ENCODE data around the gene FOXQ1. TPM values are rescaled to one million over a fixed set of nuclear protein-coding genes. Genes with fewer than 3 reads are reported as not detected.

The FOXQ1 gene
- total RNA-seq, 4 donors from 2014 or later: 1.6 TPM; not detected in 3

DNA sequence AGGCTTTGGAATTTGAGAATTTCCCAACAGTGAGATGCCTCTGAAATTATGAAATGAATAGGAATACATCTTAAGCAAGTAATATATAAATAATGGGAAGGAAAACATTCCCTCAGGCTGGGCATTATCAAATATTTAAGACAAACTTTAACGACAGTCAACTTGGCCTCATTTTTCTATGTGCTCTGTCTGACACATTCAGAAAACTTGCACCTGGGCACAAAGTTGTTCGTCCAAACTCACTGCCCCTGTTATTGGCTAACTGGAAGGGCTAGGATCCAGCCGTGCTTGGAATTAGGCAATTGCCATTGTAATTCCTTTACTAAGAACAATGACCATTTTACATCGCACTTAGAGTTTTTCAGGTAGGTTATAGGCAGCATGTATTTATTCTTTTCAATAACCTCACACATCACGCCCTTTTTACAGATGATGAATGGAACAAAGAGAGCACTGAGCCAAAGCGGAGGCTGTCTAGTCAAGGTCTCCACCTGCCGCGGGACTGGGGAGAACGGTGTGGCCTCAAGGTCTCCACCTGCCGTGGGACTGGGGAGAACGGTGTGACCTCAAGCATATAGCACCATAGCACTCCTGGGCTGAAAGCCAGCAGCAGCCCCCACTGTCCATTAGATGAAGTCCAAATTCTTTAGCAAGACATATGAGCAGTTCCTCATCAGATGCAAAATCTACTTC is 40.7 kb upstream of the FOXQ1 start:
- in situ Hi-C loops (cut with MboI; ENCODE audit: low pct_ligation_motif_present in 1 of 4, low pct_unique_long_range_greater_than_20kb in 1 of 4, low sequenced_read_pairs in 3 of 4): no loop called here
- WGBS, 2 donors (ENCODE audit: low coverage in 1 of 2): 89 to 91% methylated on average over 7 to 11 of the region's 11 CpGs
- no peaks in the 10 kb centered on the region for H3K9me3 ChIP-seq

GRCh38 chr6:1278061-1278720 is 33.7 kb upstream of the FOXQ1 start:
- H3K36me3 ChIP-seq: no peaks in the 10 kb centered on the region
- no peaks in the 10 kb centered on the region for H3K4me1 ChIP-seq
- H3K27ac ChIP-seq: no peak overlapping the region
- no peak for DNase-seq
- in situ Hi-C loops (cut with MboI; ENCODE audit: low pct_ligation_motif_present in 1 of 4, low pct_unique_long_range_greater_than_20kb in 1 of 4, low sequenced_read_pairs in 3 of 4): no loop called here
- TF ChIP-seq POLR2AphosphoS5 (IDR thresholded peaks at IDR 0.05) (no peak), CTCF (IDR thresholded peaks at IDR 0.05) (no peak), EP300 (IDR thresholded peaks at IDR 0.05; ENCODE audit: low read depth) (no peak), POLR2A (IDR thresholded peaks at IDR 0.05) (no peak)
- intact Hi-C loops (cut with DNase I; ENCODE audit: low total_unique reads): no loop called here
- 71 to 87% methylated on average over 5 of the region's 5 CpGs for WGBS, 2 donors (ENCODE audit: low coverage in 1 of 2)
- no peak overlapping the region for H3K4me3 ChIP-seq
- H3K27me3 ChIP-seq: peaks cover 4% of the 10 kb centered on the region
- H3K9me3 ChIP-seq: no peaks in the 10 kb centered on the region

More for the DNA sequence above, 40.7 kb upstream of the FOXQ1 start:
- Histone ChIP-seq H3K27me3 (no peaks in the 10 kb centered on the region), H3K36me3 (no peaks in the 10 kb centered on the region), H3K4me3 (no peak overlapping the region), H3K4me1 (no peaks in the 10 kb centered on the region), H3K27ac (no peak overlapping the region)
- intact Hi-C loops (cut with DNase I; ENCODE audit: low total_unique reads): no loop called here
- no peak for DNase-seq
- TF ChIP-seq POLR2A (IDR thresholded peaks at IDR 0.05) (no peak), CTCF (IDR thresholded peaks at IDR 0.05) (no peak), POLR2AphosphoS5 (IDR thresholded peaks at IDR 0.05) (no peak), EP300 (IDR thresholded peaks at IDR 0.05; ENCODE audit: low read depth) (no peak)

- 79 to 91% methylated on average over 2 to 4 of the region's 4 CpGs for WGBS, 2 donors (ENCODE audit: low coverage in 1 of 2)
These were observed 32.8 kb upstream of the FOXQ1 start for GRCh38 chr6:1279065-1279464.

More at GRCh38 chr6:1279065-1279464, 32.8 kb upstream of the FOXQ1 start:
- H3K9me3 ChIP-seq: no peaks in the 10 kb centered on the region
- no peaks in the 10 kb centered on the region for H3K36me3 ChIP-seq
- DNase-seq: no peak
- no peak overlapping the region for H3K4me3 ChIP-seq
- TF ChIP-seq EP300 (IDR thresholded peaks at IDR 0.05; ENCODE audit: low read depth): no peak
- no peak for TF ChIP-seq POLR2A (IDR thresholded peaks at IDR 0.05)
- no peak for TF ChIP-seq CTCF (IDR thresholded peaks at IDR 0.05)
- no peak for TF ChIP-seq POLR2AphosphoS5 (IDR thresholded peaks at IDR 0.05)
- in situ Hi-C loops (cut with MboI; ENCODE audit: low pct_ligation_motif_present in 1 of 4, low pct_unique_long_range_greater_than_20kb in 1 of 4, low sequenced_read_pairs in 3 of 4) (no loop called here), intact Hi-C loops (cut with DNase I; ENCODE audit: low total_unique reads) (no loop called here)
- no peaks in the 10 kb centered on the region for H3K4me1 ChIP-seq
- H3K27me3 ChIP-seq: peaks cover 4% of the 10 kb centered on the region
- no peak overlapping the region for H3K27ac ChIP-seq

Data from transverse colon (tissue), 4 donors.